Stimulated activated CD8-positive, alpha-beta memory T cell treated with anti-CD3 and anti-CD28 coated beads, Interleukin-15, amount 100 ng/mL, for 1 hour (primary cell): ENCODE results near the gene SLC16A12.

Source experiments
- DNase-seq: peaks from one replicate; pipeline ENCODE4 v3.0.0-alpha.2; 2020; ENCODE audit warnings: low read depth

The SLC16A12 gene

DNA sequence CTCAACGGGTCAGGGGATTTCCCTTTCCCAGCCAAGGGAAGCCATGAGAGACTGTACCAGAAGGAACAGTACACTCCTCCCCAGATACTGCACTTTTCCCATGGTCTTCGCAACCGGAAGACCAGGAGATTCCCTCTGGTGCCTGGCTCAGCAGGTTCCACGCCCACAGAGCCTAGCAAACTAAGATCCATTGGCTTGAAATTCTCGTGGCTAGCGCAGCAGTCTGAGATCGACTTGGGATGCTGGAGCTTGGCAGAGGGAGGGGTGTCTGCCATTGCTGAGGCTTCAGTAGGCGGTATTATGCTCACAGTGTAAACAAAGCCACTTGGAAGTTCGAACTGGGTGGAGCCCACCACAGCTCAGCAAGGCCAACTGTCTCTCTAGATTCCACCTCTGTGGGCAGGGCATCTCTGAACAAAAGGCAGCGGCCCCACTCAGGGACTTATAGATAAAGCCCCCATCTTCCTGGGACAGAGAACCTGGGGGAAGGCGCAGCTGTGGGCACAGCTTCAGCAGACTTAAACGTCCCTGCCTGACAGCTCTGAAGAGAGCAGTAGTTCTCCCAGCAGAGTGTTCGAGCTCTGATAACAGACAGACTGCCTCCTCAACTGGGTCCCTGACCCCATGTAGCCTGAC lies 29.6 kb downstream of the SLC16A12 start:
- DNase-seq: no peak

DNA sequence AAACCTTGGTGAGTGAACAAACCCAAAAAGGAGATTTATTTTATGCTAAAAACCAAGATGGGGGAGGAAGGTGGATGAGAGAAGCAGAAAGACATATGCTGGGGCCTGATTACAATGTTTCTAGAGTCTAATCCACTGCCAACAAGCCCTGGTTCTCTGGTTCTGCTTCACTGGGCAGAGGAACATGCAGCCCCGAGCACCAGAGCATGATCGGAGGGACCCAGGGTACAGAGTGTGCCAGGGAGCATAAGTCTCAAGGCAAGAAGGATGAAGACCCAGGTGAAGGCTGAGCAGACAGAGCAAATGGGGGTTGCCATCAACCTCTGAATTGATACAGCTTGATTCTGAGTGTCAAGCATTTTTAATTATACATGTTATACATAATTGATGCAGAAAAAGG lies 30.7 kb downstream of the SLC16A12 start:
- DNase-seq: no peak

DNA sequence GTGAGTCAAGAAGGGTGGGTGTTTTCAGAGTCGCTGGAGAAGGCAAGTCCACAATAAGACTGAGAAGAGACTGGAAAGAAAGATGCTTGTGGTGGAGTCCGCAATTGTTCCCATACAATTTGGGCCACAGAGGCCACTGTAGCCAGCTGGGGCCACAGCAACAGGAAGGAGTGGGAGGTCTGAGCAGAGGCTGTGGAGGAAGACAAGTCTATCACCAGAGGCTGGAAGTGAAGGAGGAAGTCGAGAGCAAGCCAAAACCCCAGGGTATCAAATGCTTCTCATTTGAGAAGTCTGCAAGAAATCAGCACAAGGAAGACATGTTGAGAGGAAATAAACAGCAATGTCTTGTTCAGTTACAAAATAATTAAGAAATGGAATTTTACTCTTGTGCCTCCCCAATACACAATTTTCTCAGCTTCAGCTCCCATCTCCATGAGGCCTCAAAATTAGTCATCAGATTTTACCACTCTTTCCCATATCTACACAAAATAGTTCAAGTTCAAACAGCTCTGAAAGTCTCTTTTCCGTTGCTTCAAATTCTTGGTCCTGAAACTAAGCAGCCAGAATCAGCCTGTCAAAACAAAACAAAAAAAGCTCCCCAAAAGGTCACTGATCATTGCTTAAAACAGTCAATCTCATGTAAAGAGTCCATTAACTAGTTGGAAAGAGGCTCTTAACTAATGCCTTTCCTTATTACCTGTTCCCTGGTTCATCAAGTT lies 31.6 kb downstream of the SLC16A12 start:
- DNase-seq: no peak

DNA sequence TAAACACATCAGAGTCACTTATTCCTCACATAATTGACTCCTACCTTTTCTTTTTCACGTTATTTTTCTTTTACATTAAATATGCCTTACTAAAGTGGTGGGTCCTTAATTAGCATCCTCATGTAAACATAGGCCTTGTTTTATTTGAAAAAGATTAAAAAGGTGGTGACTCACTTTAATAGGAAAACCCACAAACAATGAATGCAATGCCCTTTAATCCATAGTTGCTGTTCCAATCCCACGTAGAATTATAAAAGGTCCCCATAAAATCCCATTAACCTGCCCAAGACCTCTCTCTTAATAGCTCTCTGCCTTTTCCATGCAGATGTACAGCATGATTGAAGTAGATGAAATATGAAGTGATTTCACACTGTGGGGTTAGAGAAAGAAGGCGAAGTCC lies 32.2 kb downstream of the SLC16A12 start:
- DNase-seq: no peak

DNA sequence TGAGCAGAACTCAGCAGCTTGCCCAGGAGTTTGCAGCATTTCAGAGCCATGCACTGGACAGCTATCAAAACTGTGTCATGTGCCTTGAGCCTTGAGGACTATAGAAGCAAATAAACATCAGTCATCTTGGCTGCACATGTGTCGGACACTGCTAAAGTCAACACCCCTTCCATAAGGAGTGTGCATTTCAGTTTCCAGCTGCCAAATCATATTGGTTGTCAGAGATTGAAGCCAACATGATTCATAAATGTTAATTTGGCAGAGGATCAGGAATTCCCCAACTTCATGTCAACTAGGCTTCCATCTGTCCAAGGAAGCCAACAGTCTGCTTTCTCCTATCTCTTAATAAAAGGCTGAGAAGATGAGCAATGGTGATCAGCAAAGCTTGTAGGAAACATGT lies 32.8 kb downstream of the SLC16A12 start:
- no peak for DNase-seq

DNA sequence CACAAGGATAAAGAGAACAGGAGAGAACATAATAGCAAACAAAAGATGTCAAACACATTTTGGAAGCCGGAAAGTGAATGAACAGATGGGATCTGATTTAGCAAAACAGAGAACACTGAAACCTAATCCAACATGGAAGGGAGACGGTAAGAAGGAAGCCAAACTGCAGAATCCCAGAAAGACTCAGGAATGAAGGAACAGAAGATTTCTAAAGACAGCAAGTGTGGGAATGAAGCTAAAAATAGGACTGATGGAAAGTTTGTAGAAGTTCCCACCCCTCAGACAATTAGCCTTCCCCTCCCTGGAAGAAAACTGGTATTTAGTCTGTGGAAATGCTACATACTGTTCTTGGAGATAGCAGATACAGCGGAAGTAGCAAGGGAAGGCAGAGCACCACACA lies 40.8 kb downstream of the SLC16A12 start:
- no peak for DNase-seq

DNA sequence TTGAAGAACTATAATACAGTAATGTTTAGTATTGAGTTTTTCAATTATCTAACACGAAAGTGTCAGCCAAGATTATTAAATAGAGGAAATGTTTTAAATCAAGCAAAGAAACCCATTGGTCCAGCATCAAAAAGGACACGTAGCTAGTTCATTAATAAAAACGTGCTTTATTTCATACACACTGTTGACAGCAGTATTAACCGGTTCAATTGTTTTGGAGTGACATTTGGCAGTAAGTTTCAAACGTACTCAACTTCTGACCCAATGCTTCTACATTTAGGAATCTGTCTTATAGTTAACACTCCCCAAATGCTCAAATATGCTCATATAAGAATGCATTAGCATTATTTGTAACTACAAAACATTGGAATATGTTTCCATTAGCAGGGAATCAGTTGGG lies 41.3 kb downstream of the SLC16A12 start:
- no peak for DNase-seq

DNA sequence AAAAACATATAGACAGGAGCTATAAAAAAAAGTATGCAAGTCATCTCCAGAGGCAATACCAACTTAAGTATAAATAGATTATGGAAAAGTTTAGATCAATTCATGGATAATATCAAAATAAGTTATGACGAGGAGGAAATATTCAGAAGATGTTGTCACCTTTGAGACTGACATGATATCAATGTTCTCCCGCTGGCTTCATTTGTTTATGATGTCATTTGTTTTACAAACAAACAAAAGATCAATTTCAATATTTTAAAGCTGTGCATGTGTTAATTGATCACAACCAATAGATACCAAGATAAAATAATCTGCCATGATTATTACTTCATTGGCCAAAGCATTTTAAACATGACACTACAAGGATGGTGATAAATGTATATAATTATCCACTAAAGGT lies 43.5 kb downstream of the SLC16A12 start:
- DNase-seq: no peak

DNA sequence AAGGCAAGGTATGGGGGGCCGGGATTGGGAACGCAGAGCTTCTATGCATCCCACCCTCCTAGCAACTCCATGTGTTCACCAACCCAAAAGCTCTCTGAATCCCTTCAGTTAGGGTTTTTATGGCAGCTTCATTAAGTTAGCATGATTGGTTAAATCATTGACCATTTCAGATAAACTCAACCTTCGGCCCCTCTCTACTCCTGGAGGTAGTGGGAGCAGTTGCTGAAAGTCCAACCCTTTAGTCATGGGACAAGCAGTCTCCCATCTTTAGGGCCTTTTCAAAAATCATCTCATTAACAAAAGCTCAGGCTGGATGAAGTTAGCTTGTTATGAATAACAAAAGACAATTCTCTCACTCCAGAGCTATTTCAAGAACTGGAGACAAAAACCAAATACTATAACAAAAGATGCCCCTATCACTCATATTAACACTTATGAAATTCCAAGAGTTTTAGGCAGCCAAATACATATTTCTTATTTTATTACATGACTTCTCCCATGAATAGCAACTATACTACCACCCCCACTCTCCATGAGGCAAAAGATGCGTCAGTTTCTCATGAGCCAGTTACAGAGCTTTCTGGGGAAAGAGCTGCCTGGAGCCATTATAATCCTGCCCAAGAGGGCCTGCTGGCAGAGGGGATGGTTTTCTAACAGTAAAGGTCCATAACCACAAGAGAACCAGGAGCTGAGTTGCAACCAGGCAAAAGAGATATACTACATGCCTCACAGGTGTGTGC lies 44.6 kb downstream of the SLC16A12 start:
- no peak for DNase-seq

DNA sequence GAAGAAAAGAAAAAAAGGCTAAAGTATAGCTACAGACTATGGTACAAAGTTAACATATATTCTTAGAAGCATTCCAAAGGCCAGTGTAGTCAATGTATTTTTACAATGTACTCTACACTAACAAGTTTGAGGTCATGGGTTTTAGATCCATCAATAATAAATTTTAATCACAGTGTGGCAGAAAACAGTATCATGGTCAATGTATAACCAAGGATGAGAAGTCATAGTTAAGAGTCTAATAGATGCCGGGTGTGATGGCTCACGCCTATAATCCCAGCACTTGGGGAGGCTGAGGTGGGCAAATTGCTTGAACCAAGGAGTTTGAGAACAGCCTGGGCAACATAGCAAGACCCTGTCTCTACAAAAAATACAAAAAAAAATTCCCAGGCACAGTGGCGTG lies 53.1 kb downstream of the SLC16A12 start:
- no peak for DNase-seq

DNA sequence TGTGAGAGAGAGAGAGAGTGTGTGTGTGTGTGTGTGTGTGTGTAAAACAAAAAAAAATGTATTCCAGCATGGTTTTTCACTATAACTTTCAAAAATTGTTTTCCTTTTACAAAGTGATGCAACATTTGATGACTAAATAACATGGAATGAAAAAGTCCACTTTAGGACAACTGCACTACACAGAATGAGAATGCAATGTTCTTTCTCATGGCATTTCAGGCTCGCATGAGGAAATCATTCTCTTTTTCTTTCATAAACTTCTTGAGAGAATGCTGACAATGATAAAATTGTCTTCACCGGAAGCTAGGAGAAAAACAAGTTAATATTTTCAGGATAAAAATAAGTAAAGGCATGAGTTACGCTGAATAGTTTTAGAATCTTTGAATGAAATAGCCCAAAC lies 53.7 kb downstream of the SLC16A12 start:
- DNase-seq: no peak

DNA sequence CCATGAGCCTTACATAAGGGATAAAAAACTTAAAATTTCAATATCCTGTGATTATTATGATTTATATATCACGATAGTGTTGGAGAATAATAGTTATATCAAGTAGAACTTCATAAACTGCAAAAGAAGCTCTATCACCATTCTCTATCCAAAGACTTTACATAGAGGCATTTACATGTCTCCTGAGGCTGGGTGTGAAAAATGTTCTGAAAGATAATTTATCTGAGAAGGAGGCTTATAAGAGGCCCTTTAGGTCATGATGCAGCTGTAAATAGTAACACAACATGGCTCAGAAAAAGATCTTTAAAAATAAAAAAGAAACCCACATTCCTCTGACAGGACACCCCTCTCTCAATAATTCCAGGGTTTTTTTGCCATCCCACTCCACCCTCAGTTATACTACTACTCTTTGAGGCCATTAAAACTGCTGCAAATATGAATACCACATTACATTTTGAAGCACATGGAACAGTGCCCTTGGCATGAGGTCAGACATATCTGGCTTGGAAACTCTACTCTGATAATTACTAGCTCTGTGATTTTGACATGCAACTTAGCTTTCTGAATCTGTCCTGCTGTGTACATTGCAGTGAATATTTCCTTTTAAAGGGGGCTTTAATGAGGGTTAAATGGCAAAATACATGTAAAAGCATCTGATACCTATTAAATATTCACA lies 55.5 kb downstream of the SLC16A12 start:
- no peak for DNase-seq

DNA sequence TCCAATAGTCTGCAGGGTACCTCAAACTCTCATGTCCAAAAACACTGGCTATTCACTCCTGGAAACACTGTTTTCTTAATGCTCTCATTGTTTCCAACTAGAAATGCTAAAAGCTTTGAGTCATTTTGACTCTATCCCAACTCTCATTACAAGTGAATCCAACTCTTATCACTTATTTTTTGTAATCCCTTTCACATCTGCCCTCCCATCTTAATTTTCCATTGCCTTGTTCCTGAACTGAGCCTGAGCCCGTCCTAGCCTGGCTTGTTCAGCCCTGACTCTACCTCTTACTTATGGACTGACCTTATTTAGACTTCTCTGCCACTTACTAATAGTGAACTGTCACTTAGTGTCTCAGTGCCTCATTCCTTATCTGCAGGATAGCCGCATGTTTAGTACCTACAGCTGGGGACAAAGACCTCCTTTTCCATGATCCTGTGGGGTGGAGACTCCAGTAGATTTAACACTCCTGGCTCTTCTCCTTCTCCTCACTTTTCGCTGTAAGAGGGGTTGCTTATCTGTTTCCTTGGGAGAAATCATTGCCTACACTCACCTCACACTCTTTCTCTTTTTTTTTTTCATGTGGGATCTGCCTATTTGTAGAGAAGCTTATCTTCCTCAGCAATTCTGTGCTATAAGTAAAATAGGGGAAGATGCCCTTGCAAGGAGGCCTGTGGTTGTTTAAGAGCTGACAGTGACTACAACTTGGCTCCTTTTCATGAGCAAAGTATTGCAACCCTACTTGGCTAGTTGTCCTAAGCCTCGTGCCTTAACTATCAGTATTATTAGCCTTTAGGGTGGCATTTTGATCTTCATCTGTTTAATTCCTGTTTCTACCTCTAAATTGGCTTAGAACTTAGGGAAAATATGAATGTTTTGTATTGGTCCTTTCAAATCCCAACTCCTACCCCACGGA lies 56.4 kb downstream of the SLC16A12 start:
- no peak for DNase-seq

DNA sequence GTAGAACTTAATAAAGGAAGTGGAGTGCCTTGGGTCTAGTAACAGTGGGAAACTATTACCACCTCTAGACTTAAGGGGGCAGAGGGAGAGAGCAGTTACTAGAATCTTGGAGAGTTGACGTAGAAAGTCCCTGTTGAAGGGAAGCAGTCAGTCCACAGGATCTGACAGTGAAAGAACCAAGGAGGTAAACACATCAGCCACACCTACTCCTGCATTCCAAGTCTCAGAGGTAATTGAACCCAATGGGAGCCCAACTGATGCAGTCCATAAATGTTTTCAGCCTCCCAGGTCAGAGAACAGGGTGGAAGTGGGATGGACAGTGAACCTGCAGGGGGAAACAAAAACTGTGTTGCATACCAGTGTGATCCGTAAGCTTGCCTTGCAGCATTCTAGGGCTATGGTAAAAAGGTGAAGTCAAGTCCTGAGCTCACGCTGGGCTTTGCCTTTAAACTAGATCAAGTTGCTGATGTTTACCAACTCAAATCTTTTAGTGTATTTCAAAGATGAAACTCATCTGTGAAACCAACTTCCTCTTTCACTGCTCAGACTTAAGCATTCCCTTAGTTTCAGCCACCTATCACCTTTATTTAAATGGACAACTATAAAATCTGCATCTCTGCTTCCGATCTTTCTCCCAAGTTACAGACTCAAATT lies 57.2 kb downstream of the SLC16A12 start:
- no peak for DNase-seq

DNA sequence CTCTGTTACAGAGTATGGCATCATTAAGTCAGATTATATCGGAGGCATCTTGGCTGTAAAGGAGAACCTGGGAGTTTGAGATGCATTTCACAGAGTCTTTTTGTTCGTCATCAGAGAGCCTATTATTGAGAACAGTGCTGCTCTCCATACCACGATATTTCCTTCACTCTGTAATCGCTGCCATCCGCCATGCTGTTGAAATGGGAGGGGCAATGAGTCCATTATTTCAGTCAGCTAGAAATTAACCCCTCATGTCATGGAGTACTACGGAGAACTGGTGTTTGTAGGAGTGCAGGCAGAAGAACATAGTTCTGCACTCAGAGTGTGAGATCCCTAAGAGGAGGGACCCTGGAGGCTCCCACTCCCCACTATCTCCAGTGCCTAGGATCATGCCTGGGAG lies 59.2 kb downstream of the SLC16A12 start:
- no peak for DNase-seq

DNA sequence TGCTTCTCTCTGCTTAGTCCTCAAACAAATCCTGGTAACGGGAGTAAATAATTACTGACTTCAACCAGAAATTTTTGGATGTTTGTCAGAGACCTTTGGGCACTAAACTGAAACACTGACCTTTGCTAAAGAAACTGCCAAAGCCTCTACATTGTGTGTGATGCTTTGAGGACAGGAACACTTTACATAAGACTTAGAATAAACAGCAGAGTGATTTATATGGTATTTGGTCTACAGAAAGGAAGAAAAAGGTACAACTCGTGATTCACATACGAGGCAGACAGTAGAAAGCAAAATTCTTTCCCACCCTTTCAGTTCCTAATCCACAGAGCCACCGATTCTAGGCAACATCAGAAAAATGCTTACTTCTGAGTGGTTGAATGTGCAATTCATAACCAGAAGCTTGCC lies 59.8 kb downstream of the SLC16A12 start:
- DNase-seq: no peak

DNA sequence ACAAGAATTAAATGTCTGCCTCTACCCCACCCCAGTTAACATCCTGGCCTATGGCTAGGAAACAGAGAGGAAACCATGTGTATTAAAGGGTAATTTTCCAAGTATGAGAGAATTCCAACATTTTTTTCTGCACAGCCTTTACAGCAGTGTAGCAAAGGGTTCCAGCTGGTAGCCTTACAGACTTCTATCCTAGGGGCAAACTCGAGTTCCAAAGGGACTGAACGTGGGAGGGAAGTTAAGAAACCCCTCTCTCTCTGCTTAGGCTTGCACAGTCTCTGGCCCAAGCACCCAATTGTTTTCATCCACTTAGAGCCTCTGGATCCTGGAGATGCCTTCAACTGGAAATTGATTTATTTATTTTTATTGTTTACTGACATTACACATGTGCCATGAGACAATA lies 60.3 kb downstream of the SLC16A12 start:
- DNase-seq: no peak

DNA sequence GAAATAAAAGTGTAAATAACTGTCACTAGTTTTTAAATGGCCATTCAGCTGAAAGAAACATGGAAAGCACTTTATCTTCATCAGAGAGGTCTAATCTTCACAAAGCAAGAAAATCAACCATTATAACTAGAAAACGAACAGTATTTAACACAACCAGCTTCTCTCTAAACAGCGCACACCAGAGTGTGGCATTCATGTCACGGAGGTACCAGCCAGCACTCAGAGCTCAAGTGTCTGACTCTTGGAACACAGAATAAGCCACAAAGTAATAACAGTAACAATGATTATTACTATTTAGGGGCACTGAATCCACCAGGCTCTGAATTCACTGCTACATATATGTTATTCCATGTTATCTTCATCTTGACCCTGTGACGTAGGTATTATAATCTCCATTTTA lies 60.9 kb downstream of the SLC16A12 start:
- DNase-seq: no peak

DNA sequence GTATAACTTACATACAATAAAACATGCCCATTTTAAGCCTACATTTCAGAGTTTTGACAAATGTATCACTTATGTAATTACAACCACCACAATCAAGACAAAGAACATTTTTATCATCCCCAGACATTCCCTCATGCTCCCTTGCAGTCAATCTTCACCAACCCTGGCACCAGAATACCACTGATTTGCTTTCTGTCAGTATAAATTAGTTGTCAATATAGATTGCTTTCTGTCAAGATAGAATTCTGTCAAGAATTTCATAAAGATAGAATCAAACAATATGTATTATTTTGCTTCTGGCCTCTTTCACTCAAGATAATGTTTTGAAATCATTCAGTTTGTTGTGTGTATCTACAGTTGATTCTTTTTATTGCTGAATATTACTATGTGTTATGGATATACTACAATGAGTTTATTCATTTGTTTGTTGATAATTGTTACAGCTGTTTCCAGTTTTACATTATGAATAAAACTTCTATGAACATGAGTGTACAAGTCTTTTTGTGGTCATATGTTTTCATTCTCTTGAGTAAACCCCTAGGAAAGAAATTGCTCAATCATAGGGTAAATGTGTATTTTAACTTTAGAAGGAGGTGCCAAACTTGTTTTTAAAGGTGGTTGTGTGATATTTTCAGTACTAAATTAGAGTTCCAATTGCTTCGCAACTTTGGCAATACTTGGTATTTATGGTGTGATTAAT lies 64.1 kb downstream of the SLC16A12 start:
- DNase-seq: no peak

DNA sequence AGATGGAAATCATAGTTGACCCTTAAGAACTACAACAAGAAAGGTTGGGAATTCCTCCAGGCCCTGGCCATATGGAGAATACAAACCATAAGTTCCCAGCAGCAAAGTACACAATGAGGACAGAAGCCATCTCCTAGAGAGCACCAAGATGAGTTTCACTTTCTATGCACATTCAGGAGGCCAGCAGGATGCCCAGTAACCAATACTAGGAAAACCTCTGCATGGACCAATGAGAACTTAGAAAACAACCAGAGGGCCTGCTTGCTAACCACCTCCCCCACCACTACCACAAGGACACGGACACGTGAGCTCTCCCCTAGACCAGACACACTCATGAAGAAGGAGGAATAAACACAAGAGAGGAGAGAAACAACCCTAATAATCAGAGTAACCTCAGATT lies 64.8 kb downstream of the SLC16A12 start:
- no peak for DNase-seq

DNA sequence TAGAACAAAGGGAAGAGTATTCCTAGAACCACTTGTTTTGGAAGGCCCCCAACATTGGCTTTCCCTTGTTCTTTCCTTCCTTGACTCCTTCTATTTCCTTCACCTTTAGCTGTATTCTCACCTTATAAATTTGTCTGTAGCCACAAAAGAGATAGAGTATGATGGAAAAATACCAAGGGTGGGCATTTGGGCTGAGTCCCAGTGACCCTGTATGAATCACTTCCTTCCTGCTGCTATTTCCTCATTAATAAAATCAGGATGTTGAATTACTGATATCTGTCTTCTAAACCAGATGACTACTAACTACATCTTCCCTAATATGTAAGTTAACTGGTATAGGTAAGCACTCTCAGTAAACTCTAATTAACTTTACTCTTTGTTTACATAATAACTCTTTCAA lies 65.9 kb downstream of the SLC16A12 start:
- DNase-seq: no peak
